Left lung (tissue), 10 donors: ENCODE results near the gene NTM. TPM values are rescaled to one million over a fixed set of nuclear protein-coding genes. Genes with fewer than 3 reads are reported as not detected.

ENCODE experiments used
- ATAC-seq: fragments of 200-7000 bp; cut with Tn5 transposase; one replicate; pipeline ENCODE4 v1.9.1; 2020; ENCODE audit warnings: moderate library complexity
- DNase-seq, 4 donors: peaks; one replicate each; pipeline ENCODE4 v3.0.0-alpha.2; 2013 to 2020
- H3K27ac ChIP-seq, 2 donors: fragments of 200-600 bp; sonication (generic) in 1 of 2; one replicate each; pipeline versions ENCODE4 v1.5.0 to v1.8.0; 2020 to 2021
- H3K27me3 ChIP-seq, 2 donors: fragments of 200-600 bp; sonication (generic) in 1 of 2; one replicate each; pipeline versions ENCODE4 v1.5.0 to v1.8.0; 2020 to 2021
- H3K36me3 ChIP-seq, 2 donors: fragments of 200-600 bp; sonication (generic) in 1 of 2; one replicate each; pipeline versions ENCODE4 v1.5.0 to v1.8.0; 2020 to 2021
- H3K4me1 ChIP-seq, 2 donors: fragments of 200-600 bp; one replicate each; pipeline ENCODE4 v1.8.0; 2021
- H3K4me3 ChIP-seq, 2 donors: fragments of 200-600 bp; sonication (generic) in 1 of 2; one replicate each; pipeline versions ENCODE4 v1.5.0 to v1.8.0; 2020 to 2021; ENCODE audit warnings: mild to moderate bottlenecking in 1 of 2
- H3K9me3 ChIP-seq, 2 donors: fragments of 200-600 bp; sonication (generic) in 1 of 2; one replicate each; pipeline versions ENCODE4 v1.5.0 to v1.8.0; 2020 to 2021
- intact Hi-C, 2 donors: fragments of 100-400 bp; cut with DNase I; formaldehyde crosslinking; loops; one replicate each; pipeline versions ENCODE4 v1.11.2 to v1.14.2; 2022
- polyA plus RNA-seq, 6 donors: library from polyadenylated mRNA; unstranded; fragments of 120-200 nt; gene quantifications; one replicate each; pipeline ENCODE4 v1.2.1, GENCODE V29; 2013; ENCODE audit not compliant: insufficient read length in 6 of 6
- total RNA-seq, 2 donors: library from RNA; stranded (reverse); fragmentation: NEBNext Ultra II Directional; extraction: Animal tissue kit (Norgen Biotek cat#: 25700); gene quantifications; one replicate each; pipeline ENCODE4 v1.2.1, GENCODE V29; 2021
- TF ChIP-seq, protein P1 (sequence below), 2 donors: fragments of 200-600 bp; sonication (generic) in 1 of 2; IDR thresholded peaks; one replicate each; pipeline versions ENCODE4 v1.5.0 to v1.8.0; 2021; ENCODE audit warnings: antibody characterized with exemption in 2 of 2
- donor health status: DM: no; HTN: yes; CAD: no.
- donor health status: DM: no; HTN: no; CAD: no.

NTM gene
- total and polyA plus RNA-seq, 8 donors, result 9.5 to 31.0 (median 21.1) TPM

DNA sequence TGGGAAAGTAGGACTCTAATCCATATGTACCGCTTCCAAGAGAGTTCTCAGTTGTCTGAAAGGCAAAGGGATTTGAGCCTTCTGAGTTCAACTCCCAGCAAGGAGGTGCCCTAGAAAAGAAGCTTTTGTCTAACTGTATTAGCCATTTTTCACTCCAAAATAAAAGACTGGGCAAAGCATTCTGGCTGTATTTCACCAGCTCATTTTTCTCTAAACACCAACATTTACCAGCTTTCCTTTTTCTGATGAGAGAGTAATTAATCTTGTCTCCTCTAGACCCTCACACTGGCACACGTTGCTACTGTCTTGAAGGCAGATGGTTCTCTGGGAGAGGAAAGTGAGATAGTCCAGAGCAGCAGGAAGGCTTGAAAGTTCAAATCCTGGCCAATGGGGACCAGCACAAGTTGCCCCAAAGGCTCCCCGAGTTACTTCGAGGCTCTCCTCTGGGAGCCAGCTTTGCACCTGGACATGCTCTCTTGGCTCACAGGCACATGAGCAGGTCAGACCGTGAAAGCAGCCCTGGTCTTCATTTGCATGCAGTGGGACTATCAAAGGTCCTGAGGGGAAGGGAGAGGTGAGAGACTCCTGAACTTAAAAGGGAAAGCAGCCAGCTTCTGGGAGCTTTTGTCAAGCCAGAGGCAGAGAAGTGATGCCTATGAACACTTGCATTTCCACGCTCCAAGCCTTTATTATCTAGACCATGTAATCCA is 100.0 kb downstream of the NTM start:
- H3K27me3 ChIP-seq, result peaks cover 0 to 15% of the 10 kb centered on the region in 2 donors
- no peak for DNase-seq
- intact Hi-C loops, result no loop called here

DNA sequence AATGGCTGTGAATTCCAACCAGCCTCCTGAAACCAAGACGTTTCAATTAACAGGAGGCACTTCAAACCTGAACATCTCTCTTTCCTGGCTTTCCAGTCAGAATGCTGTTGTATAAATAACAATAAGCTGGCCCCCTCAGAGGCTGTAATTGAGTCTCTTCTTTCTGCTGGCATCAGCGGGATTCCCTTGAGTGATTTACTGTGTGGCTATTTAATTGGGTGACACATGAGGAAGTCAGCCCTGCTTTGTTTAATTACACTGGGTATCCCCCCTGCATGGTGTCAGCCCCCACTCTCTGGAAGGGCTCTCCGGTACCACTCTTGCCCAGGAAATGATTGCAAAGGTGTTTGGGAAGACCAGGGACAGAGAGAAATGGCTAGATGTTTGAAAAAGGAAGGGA is 101.6 kb downstream of the NTM start:
- H3K27me3 ChIP-seq, result peaks cover 0 to 12% of the 10 kb centered on the region in 2 donors
- H3K36me3 ChIP-seq, result no peaks in the 10 kb centered on the region
- H3K9me3 ChIP-seq, result no peaks in the 10 kb centered on the region
- TF ChIP-seq, protein P1, sequence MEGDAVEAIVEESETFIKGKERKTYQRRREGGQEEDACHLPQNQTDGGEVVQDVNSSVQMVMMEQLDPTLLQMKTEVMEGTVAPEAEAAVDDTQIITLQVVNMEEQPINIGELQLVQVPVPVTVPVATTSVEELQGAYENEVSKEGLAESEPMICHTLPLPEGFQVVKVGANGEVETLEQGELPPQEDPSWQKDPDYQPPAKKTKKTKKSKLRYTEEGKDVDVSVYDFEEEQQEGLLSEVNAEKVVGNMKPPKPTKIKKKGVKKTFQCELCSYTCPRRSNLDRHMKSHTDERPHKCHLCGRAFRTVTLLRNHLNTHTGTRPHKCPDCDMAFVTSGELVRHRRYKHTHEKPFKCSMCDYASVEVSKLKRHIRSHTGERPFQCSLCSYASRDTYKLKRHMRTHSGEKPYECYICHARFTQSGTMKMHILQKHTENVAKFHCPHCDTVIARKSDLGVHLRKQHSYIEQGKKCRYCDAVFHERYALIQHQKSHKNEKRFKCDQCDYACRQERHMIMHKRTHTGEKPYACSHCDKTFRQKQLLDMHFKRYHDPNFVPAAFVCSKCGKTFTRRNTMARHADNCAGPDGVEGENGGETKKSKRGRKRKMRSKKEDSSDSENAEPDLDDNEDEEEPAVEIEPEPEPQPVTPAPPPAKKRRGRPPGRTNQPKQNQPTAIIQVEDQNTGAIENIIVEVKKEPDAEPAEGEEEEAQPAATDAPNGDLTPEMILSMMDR (IDR thresholded peaks at IDR 0.05), result no peak
- no peak overlapping the region for H3K27ac ChIP-seq
- no peak overlapping the region for H3K4me3 ChIP-seq
- intact Hi-C loops, result no loop called here
- ATAC-seq (no peak), DNase-seq (no peak)
- H3K4me1 ChIP-seq, result no peaks in the 10 kb centered on the region

More for the DNA sequence above, 100.0 kb downstream of the NTM start:
- TF ChIP-seq, protein P1 (IDR thresholded peaks at IDR 0.05), result no peak
- no peak for ATAC-seq
- no peaks in the 10 kb centered on the region for H3K9me3 ChIP-seq
- H3K27ac ChIP-seq, result no peak overlapping the region
- H3K4me3 ChIP-seq, result no peak overlapping the region
- no peaks in the 10 kb centered on the region for H3K36me3 ChIP-seq
- H3K4me1 ChIP-seq, result no peaks in the 10 kb centered on the region

DNA sequence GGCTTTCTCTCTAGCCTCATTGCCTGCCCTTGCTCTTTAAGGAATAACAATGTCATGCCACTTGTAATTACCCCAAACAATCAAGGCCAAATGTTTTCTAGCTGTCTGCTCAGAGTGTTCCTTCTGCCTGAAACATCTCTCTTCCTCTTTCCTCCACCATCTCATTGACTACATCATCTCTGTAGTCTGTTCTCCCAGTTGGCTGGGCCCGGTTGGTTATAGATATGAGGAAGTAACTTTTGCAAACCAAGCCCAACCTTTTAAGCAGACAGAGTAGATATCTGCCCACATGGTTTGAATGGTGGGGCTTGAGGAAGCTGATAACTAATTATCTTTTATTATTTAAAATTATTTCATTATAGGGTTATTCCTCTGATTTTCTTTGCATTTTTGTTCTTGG is 104.5 kb downstream of the NTM start:
- DNase-seq (no peak), ATAC-seq (no peak)
- intact Hi-C loops, result no loop called here
- H3K36me3 ChIP-seq, result no peaks in the 10 kb centered on the region
- TF ChIP-seq, protein P1 (IDR thresholded peaks at IDR 0.05), result no peak
- H3K4me3 ChIP-seq, result no peak overlapping the region
- no peak overlapping the region for H3K27ac ChIP-seq
- H3K4me1 ChIP-seq, result no peaks in the 10 kb centered on the region
- peaks cover 0 to 12% of the 10 kb centered on the region in 2 donors for H3K27me3 ChIP-seq
- H3K9me3 ChIP-seq, result no peaks in the 10 kb centered on the region

DNA sequence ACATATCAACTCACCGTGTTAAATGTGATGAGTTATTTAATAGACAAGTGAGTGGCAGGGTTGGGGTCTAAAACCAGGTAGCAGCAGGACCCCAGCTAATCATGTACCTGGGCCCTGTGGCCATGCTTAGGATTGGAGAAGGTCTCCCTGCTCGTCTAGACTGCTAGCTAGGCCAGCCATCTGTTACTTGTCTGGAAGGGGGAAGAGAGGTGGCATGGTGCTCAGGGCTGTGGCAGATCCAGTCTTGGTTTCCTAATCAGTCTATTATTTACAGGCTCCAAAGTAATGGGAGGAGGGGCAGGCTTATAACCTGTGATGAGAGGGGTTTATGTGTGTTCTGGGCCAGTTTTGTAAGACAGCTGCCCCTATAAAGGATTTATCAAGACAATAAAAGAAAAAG is 105.9 kb downstream of the NTM start:
- no peaks in the 10 kb centered on the region for H3K9me3 ChIP-seq
- H3K36me3 ChIP-seq, result no peaks in the 10 kb centered on the region
- peaks cover 0 to 4% of the 10 kb centered on the region in 2 donors for H3K27me3 ChIP-seq
- TF ChIP-seq, protein P1 (IDR thresholded peaks at IDR 0.05), result no peak
- H3K4me3 ChIP-seq, result no peak overlapping the region
- no peak for ATAC-seq
- no peak for DNase-seq
- no peak overlapping the region for H3K27ac ChIP-seq
- no peaks in the 10 kb centered on the region for H3K4me1 ChIP-seq
- intact Hi-C loops, result no loop called here

DNA sequence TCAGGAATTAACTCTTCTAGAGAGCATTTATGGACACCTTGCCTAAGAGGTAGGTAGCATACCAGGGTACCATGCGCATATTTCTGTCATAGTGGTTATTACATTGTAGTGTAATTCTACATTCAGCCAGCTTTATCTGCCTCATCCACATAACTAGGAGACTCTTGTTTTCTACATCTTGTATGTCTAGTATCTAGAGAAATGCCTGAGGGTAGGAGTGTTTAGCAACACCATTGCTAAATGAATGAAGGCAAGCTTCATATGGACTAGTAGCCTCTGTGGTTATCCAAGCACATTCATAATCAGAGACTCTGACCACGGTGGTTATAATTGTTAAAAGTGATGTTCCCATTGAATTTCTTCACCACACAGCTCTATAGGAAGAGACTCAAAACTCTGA is 107.9 kb downstream of the NTM start:
- intact Hi-C loops, result no loop called here
- no peaks in the 10 kb centered on the region for H3K36me3 ChIP-seq
- TF ChIP-seq, protein P1 (IDR thresholded peaks at IDR 0.05), result no peak

More for the DNA sequence above, 107.9 kb downstream of the NTM start:
- ATAC-seq, result no peak
- no peak for DNase-seq
- H3K4me3 ChIP-seq, result no peak overlapping the region
- no peaks in the 10 kb centered on the region for H3K27me3 ChIP-seq
- H3K9me3 ChIP-seq, result no peaks in the 10 kb centered on the region
- no peak overlapping the region for H3K27ac ChIP-seq
- no peaks in the 10 kb centered on the region for H3K4me1 ChIP-seq
